ENCODE measurements around the gene FAM25G.
"Not testable (repeated sequence)": the region's sequence is repeated elsewhere in the genome, so short reads cannot be mapped to it uniquely, and the experiment has no call there.

FAM25G gene

GRCh38 chr10:47491600-47491999 is at the start of gene FAM25G:
Gene FAM25G (minus strand): TSS chr10:47491700. CDS start chr10:47491674, 26 bp downstream.
- not testable (repeated sequence) for DNase-seq (ENCODE audit: low read depth)

- DNase-seq (ENCODE audit: low read depth) = not testable (repeated sequence)
These were observed 44.9 kb upstream of the FAM25G start for GRCh38 chr10:47536430-47536829.

- DNase-seq (ENCODE audit: low read depth) = not testable (repeated sequence)
These were observed 32.0 kb upstream of the FAM25G start, which contains the start of gene AGAP9 for GRCh38 chr10:47523475-47523874. Gene AGAP9 (minus strand): TSS chr10:47523638. CDS start chr10:47523526, 112 bp downstream.

GRCh38 chr10:47502313-47502712 is 10.8 kb upstream of the FAM25G start:
- not testable (repeated sequence) for DNase-seq (ENCODE audit: low read depth)

GRCh38 chr10:47494226-47494625 is 2.7 kb upstream of the FAM25G start:
- not testable (repeated sequence) for DNase-seq (ENCODE audit: low read depth)

GRCh38 chr10:47489630-47490029 is 1.9 kb downstream of the FAM25G start:
- DNase-seq (ENCODE audit: low read depth) = not testable (repeated sequence)

GRCh38 chr10:47485943-47486342 is 5.6 kb downstream of the FAM25G start:
- not testable (repeated sequence) for DNase-seq (ENCODE audit: low read depth)

- DNase-seq (ENCODE audit: low read depth) = not testable (repeated sequence)
These were observed 6.7 kb downstream of the FAM25G start for GRCh38 chr10:47484786-47485185.

GRCh38 chr10:47483923-47484322 is 7.6 kb downstream of the FAM25G start, which contains the start of gene ANXA8:
Gene ANXA8 (minus strand): TSS chr10:47484115. CDS start chr10:47483933, 182 bp downstream.
- not testable (repeated sequence) for DNase-seq (ENCODE audit: low read depth)

- DNase-seq (ENCODE audit: low read depth) = not testable (repeated sequence)
These were observed 9.1 kb downstream of the FAM25G start for GRCh38 chr10:47482367-47482766.

- not testable (repeated sequence) for DNase-seq (ENCODE audit: low read depth)
These were observed 9.7 kb downstream of the FAM25G start for GRCh38 chr10:47481768-47482181.

GRCh38 chr10:47481182-47481766 is 10.2 kb downstream of the FAM25G start:
- not testable (repeated sequence) for DNase-seq (ENCODE audit: low read depth)

- not testable (repeated sequence) for DNase-seq (ENCODE audit: low read depth)
These were observed 11.4 kb downstream of the FAM25G start for GRCh38 chr10:47480133-47480532.

- DNase-seq (ENCODE audit: low read depth) = not testable (repeated sequence)
These were observed 13.4 kb downstream of the FAM25G start for GRCh38 chr10:47478114-47478513.

- DNase-seq (ENCODE audit: low read depth) = not testable (repeated sequence)
These were observed 14.4 kb downstream of the FAM25G start for GRCh38 chr10:47477078-47477477.

- DNase-seq (ENCODE audit: low read depth) = not testable (repeated sequence)
These were observed 16.4 kb downstream of the FAM25G start for GRCh38 chr10:47475101-47475500.

- not testable (repeated sequence) for DNase-seq (ENCODE audit: low read depth)
These were observed 18.0 kb downstream of the FAM25G start for GRCh38 chr10:47473516-47473915.

- DNase-seq (ENCODE audit: low read depth) = not testable (repeated sequence)
These were observed 18.9 kb downstream of the FAM25G start for GRCh38 chr10:47472647-47473046.

GRCh38 chr10:47472072-47472471 is 19.4 kb downstream of the FAM25G start:
- not testable (repeated sequence) for DNase-seq (ENCODE audit: low read depth)

- DNase-seq (ENCODE audit: low read depth) = not testable (repeated sequence)
These were observed 22.6 kb downstream of the FAM25G start for GRCh38 chr10:47468731-47469528.

GRCh38 chr10:47467957-47468356 is 23.5 kb downstream of the FAM25G start:
- not testable (repeated sequence) for DNase-seq (ENCODE audit: low read depth)

- not testable (repeated sequence) for DNase-seq (ENCODE audit: low read depth)
These were observed 24.0 kb downstream of the FAM25G start for GRCh38 chr10:47467458-47467857.

All from activated T-cell treated with anti-CD3 and anti-CD28 coated beads for 48 hours (primary cell).